Sigmoid colon (tissue), 7 donors: ENCODE measurements around the gene METTL8. TPM values are rescaled to one million over a fixed set of nuclear protein-coding genes. Genes with fewer than 3 reads are reported as not detected.
A peak's percentile ranks its signal among the peaks of the same experiment; 100 is the strongest.

ENCODE experiments used
- DNase-seq: peaks from one replicate; pipeline ENCODE4 v3.0.0-alpha.2; 2019
- H3K27ac ChIP-seq, 4 donors: fragments of 200-600 bp; sonication (generic); one replicate each; pipeline ENCODE4 v1.5.1; 2016 to 2019; ENCODE audit warnings: mild to moderate bottlenecking in 1 of 4
- H3K27me3 ChIP-seq, 3 donors: fragments of 200-600 bp; sonication (generic); one replicate each; pipeline ENCODE4 v1.5.1; 2019; ENCODE audit warnings: mild to moderate bottlenecking in 1 of 3
- H3K36me3 ChIP-seq, 4 donors: fragments of 200-600 bp; sonication (generic); one replicate each; pipeline ENCODE4 v1.5.1; 2016 to 2019
- H3K4me1 ChIP-seq, 4 donors: fragments of 200-600 bp; sonication (generic); one replicate each; pipeline ENCODE4 v1.5.1; 2017 to 2019
- H3K4me3 ChIP-seq, 4 donors: fragments of 200-600 bp; sonication (generic); one replicate each; pipeline ENCODE4 v1.5.1; 2017 to 2019; ENCODE audit warnings: mild to moderate bottlenecking in 2 of 4, moderate library complexity in 1 of 4
- H3K9me3 ChIP-seq, 4 donors: fragments of 200-600 bp in 3 of 4; sonication (generic) in 3 of 4; one replicate each; pipeline versions ENCODE4 v1.5.1 to v1.6.1; 2013 to 2019
- CTCF ChIP-seq, 4 experiments: fragments of 450-650 bp in 3 of 4; fragments of 200-600 bp in 1 of 4; IDR thresholded peaks; one replicate each; pipeline ENCODE4 v1.5.1; 2016 to 2019; ENCODE audit warnings: antibody characterized with exemption in 4 of 4, mild to moderate bottlenecking in 3 of 4, moderate library complexity in 2 of 4
- EP300 ChIP-seq, 4 donors: sonication (generic); formaldehyde crosslinking; IDR thresholded peaks; one replicate each; pipeline ENCODE4 v1.6.1; 2017; ENCODE audit warnings: antibody characterized with exemption in 4 of 4
- POLR2A ChIP-seq, 2 donors: fragments of 450-650 bp; IDR thresholded peaks; one replicate each; pipeline ENCODE4 v1.6.1; 2016; ENCODE audit warnings: antibody characterized with exemption in 2 of 2, mild to moderate bottlenecking in 2 of 2, moderate library complexity in 2 of 2
- POLR2AphosphoS5 ChIP-seq, 4 donors: sonication (generic); formaldehyde crosslinking; IDR thresholded peaks; one replicate each; pipeline ENCODE4 v1.6.1; 2017; ENCODE audit warnings: antibody characterized with exemption in 4 of 4
- WGBS, 2 donors: extraction: QIAGEN DNeasy Blood & Tissue Kit; methylation state at CpG; one replicate each; pipeline ENCODE4 v1.1.7; 2013; 5-methylcytosine and 5-hydroxymethylcytosine counted together
- intact Hi-C: fragments of 100-400 bp; cut with DNase I; formaldehyde crosslinking; loops from one replicate; pipeline ENCODE4 v1.15.1; 2023
- polyA plus RNA-seq, 3 donors: library from polyadenylated mRNA; stranded (reverse); fragments of 200-250 nt; gene quantifications; one replicate each; pipeline ENCODE4 v1.2.3, GENCODE V29; 2013
- total RNA-seq, 4 donors: library from RNA; depleted of rRNA; stranded (reverse); fragments of >200 nt; gene quantifications; one replicate each; pipeline ENCODE4 v1.1.0, GENCODE V29; 2016
- donor health status: healthy with polysubstance abuse.
- donor health status: Bipolar disorder and iron deficiency.
- donor health status: healthy.

The METTL8 gene
- total and polyA plus RNA-seq, 7 donors: 3.0 to 42.7 (median 30.1) TPM

- WGBS, 2 donors: 8 to 20% methylated on average over 1 of the region's 1 CpG
- intact Hi-C loops: no loop called here
- Histone ChIP-seq H3K4me3 (no peak overlapping the region), H3K36me3 (no peaks in the 10 kb centered on the region), H3K27me3 (no peaks in the 10 kb centered on the region), H3K27ac (peak overlapping the region in 3 of 4 donors; percentile 3 to 12 (median 3)), H3K9me3 (no peaks in the 10 kb centered on the region), H3K4me1 (peaks cover 0 to 41% (median 32%) of the 10 kb centered on the region in 4 donors)
- no peak for TF ChIP-seq CTCF (IDR thresholded peaks at IDR 0.05)
- DNase-seq: no peak
Observed at GRCh38 chr2:171342067-171342413, 91.8 kb downstream of the METTL8 start.

- Histone ChIP-seq H3K9me3 (no peaks in the 10 kb centered on the region), H3K4me3 (no peak overlapping the region), H3K4me1 (peaks cover 0 to 36% (median 27%) of the 10 kb centered on the region in 4 donors), H3K36me3 (no peaks in the 10 kb centered on the region), H3K27ac (peak overlapping the region in 3 of 4 donors; percentile 3 to 12 (median 3)), H3K27me3 (no peaks in the 10 kb centered on the region)
- TF ChIP-seq POLR2A (IDR thresholded peaks at IDR 0.05) (no peak), POLR2AphosphoS5 (IDR thresholded peaks at IDR 0.05) (no peak), CTCF (IDR thresholded peaks at IDR 0.05) (no peak)
- intact Hi-C loops: no loop called here
- WGBS, 2 donors: 92 to 94% methylated on average over 7 of the region's 7 CpGs
- no peak for DNase-seq
Observed at GRCh38 chr2:171341394-171342066, 92.3 kb downstream of the METTL8 start.

GRCh38 chr2:171334946-171335345 lies 98.8 kb downstream of the METTL8 start:
- Histone ChIP-seq H3K36me3 (no peaks in the 10 kb centered on the region), H3K27ac (no peak overlapping the region), H3K27me3 (no peaks in the 10 kb centered on the region), H3K4me1 (no peaks in the 10 kb centered on the region), H3K9me3 (no peaks in the 10 kb centered on the region), H3K4me3 (no peak overlapping the region)
- WGBS, 2 donors: 93 to 96% methylated on average over 1 of the region's 1 CpG
- no peak for DNase-seq
- no peak for TF ChIP-seq EP300 (IDR thresholded peaks at IDR 0.05)
- no peak for TF ChIP-seq CTCF (IDR thresholded peaks at IDR 0.05)
- TF ChIP-seq POLR2A (IDR thresholded peaks at IDR 0.05): no peak
- TF ChIP-seq POLR2AphosphoS5 (IDR thresholded peaks at IDR 0.05): no peak
- intact Hi-C loops: no loop called here

GRCh38 chr2:171334171-171334570 lies 99.6 kb downstream of the METTL8 start:
- Histone ChIP-seq H3K4me3 (no peak overlapping the region), H3K9me3 (no peaks in the 10 kb centered on the region), H3K27me3 (no peaks in the 10 kb centered on the region), H3K36me3 (no peaks in the 10 kb centered on the region), H3K27ac (no peak overlapping the region), H3K4me1 (no peaks in the 10 kb centered on the region)
- 88 to 95% methylated on average over 2 of the region's 2 CpGs for WGBS, 2 donors
- intact Hi-C loops: no loop called here
- DNase-seq: no peak
- no peak for TF ChIP-seq EP300 (IDR thresholded peaks at IDR 0.05)
- no peak for TF ChIP-seq CTCF (IDR thresholded peaks at IDR 0.05)
- no peak for TF ChIP-seq POLR2A (IDR thresholded peaks at IDR 0.05)
- TF ChIP-seq POLR2AphosphoS5 (IDR thresholded peaks at IDR 0.05): no peak
